GM12874 (cell line): ENCODE data around the gene ATXN1.

Experiments used
- TF ChIP-seq, protein P1 (sequence below): IDR thresholded peaks from 2 replicates; pipeline ENCODE4 v1.5.1; 2011; ENCODE audit warnings: low read depth, mild to moderate bottlenecking, control low read depth, low read length, moderate library complexity; ENCODE audit not compliant: insufficient read depth

Gene ATXN1

DNA sequence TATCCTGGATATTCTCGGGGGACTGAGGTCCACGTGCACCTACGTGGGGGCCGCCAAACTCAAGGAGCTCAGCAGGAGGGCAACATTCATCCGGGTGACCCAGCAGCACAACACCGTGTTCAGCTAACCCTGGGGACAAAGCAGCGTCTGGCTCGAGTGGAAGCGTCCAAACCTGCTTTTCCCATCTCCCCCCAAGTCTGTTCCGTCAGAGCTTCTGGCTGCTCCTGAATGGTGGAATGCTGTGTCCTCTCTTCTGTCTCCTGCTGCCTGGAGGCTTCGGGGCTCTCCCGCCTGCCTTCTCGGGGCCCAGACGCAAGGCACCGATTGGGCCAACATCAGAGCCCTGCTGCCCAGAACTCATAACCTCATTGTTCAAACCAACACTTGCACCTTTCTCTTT lies 466.2 kb downstream of the ATXN1 start:
- TF ChIP-seq, protein P1, sequence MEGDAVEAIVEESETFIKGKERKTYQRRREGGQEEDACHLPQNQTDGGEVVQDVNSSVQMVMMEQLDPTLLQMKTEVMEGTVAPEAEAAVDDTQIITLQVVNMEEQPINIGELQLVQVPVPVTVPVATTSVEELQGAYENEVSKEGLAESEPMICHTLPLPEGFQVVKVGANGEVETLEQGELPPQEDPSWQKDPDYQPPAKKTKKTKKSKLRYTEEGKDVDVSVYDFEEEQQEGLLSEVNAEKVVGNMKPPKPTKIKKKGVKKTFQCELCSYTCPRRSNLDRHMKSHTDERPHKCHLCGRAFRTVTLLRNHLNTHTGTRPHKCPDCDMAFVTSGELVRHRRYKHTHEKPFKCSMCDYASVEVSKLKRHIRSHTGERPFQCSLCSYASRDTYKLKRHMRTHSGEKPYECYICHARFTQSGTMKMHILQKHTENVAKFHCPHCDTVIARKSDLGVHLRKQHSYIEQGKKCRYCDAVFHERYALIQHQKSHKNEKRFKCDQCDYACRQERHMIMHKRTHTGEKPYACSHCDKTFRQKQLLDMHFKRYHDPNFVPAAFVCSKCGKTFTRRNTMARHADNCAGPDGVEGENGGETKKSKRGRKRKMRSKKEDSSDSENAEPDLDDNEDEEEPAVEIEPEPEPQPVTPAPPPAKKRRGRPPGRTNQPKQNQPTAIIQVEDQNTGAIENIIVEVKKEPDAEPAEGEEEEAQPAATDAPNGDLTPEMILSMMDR: no peak

DNA sequence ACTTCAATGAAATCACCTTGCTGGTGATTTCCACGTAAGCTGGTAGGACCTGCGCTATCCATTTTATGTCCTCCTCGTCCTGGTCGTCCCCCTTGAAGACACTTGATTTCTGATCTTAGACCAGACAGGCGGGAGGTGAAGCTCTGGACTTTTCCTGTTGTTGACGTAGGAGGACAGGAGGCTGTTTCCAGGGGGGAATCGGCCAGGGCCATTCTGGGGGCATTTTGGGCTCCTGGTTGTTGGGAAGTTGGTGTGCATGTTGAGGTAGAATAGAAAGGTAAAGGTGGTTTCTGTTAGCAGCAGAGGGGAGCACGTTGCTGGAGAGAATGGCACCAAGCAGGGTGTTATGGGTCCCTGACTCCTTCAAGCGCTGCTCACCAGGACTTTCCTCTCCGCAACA lies 466.9 kb downstream of the ATXN1 start:
- TF ChIP-seq, protein P1: no peak

DNA sequence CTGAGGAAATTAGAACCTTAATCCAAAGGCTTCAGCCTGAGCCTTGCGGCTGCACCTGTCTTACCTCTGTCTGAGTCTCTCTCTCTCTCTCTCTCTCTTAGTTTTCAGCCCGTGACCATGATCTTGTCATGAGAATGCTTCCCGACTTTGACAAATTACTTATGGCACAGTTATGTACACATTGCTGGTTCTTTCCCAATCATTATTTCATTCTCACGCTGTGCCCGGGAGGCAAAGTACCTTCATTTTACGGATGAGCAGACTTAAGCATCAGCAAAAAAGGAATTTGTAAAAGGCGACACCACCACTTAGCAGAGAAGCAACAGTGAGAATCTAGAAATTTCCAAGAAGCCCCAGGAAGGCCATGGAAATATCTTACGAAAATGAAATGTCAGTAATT lies 468.3 kb downstream of the ATXN1 start:
- TF ChIP-seq, protein P1: no peak

DNA sequence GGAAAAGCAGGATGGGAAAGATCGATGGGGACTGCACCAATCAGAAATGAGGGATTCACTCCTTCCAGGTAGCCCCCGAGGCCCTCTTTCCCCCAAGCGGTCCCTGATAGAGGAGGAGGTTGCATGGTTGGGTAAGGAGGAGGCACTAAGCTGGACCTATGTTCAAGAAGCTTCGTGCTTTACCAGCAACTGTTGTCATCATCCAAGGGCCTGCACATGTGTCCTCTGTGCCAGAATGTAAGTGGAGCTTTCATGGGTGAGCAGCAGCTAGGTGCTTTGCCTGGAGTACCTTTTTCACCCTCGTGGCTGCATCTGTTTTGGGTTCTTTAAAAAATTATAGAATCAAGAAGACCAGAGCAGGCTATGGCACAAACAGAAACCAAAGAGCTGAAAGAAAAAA lies 468.8 kb downstream of the ATXN1 start:
- TF ChIP-seq, protein P1: no peak

DNA sequence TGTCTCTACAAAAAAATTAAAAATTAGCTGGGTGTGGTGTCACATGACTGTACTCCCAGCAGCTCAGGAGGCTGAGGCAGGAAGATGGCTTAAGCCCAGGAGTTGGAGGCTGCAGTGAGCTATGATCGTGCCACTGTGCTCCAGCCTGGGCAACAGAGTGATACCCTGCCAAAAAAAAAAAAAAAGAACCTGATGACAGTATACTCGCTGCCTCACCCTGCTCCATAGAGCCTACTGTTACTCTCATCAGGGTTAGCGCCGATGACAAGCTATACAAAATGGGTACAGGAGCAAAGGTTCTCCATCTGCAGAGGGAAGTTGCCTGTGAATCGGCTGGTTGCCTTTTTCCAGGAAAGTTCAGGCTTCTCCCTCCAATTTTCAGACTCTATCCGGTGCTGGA lies 469.5 kb downstream of the ATXN1 start:
- TF ChIP-seq, protein P1: no peak

DNA sequence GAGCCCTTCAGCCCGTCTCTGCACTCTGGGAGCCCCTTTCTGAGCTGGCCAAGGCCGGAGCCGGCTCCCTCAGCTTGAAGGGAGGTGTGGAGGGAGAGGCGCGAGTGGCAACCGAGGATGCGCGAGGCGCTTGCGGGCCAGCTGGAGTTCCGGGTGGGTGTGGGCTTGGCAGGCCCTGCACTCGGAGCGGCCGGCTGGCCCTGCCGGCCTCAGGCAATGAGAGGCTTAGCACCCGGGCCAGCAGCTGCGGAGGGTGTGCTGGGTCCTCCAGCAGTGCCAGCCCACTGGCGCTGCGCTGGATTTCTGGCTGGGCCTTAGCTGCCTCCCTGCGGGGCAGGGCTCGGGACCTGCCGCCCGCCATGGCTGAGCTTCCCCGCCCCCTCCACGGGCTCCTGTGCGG lies 473.1 kb downstream of the ATXN1 start:
- TF ChIP-seq, protein P1: no peak

DNA sequence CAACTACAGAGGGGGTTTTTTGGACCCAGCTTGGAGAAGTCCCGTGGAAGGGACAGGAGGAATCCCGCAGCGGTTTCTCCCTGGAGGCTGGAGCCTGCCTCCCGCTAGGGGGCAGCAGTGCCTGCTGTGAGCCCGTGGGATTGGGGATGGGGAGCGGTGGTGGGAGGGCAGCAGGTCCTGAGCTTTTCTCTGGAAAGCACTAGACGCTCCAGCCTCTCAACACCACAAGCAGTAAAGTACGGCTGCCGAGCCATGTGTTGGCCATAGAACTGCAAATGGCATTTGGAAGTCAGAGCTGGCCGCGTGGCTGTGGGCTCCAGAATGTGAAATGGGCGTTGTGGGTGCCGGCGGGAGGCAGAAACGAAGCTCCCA lies 475.1 kb downstream of the ATXN1 start:
- TF ChIP-seq, protein P1: peak; percentile 95
